Frontal cortex (tissue), 4 donors: Measurements from ENCODE around the gene JAML. TPM values are rescaled to one million over a fixed set of nuclear protein-coding genes. Genes with fewer than 3 reads are reported as not detected.
A peak's percentile ranks its signal among the peaks of the same experiment; 100 is the strongest.

Experiments
- DNase-seq, 2 donors: peaks; one replicate each; pipeline ENCODE4 v3.0.0; 2012; ENCODE audit warnings: low spot score in 2 of 2
- FAIRE-seq: peaks from 2 replicates; lab custom pipeline; 2012; peaks lifted over from hg19 to GRCh38; lab: Jason Lieb, UNC
- total RNA-seq: library from RNA; depleted of rRNA; stranded (reverse); fragments of >200 nt; gene quantifications from one replicate; pipeline ENCODE4 v1.2.3, GENCODE V29; 2014
- donor health status: control.
- donor health status: control.
- donor health status: control.

The JAML gene
- total RNA-seq: 0.82 TPM

GRCh38 chr11:118224511-118225188, at the start of gene JAML:
TSS of gene JAML (minus strand) at chr11:118225011. CDS start at chr11:118214866, 10,145 bp downstream.
- FAIRE-seq (no peak), DNase-seq (no peak)

- DNase-seq (no peak), FAIRE-seq (no peak)
These were observed 49.4 kb upstream of the JAML start for GRCh38 chr11:118274186-118274585.

GRCh38 chr11:118272001-118272400, 47.2 kb upstream of the JAML start:
- DNase-seq (no peak), FAIRE-seq (no peak)

GRCh38 chr11:118267486-118267885, 42.7 kb upstream of the JAML start:
- DNase-seq: no peak
- FAIRE-seq: no peak

- no peak for FAIRE-seq
These were observed 41.1 kb upstream of the JAML start for GRCh38 chr11:118265954-118266353.

GRCh38 chr11:118264569-118265465, 40.0 kb upstream of the JAML start:
- FAIRE-seq: no peak
- DNase-seq: no peak

More at GRCh38 chr11:118265954-118266353, 41.1 kb upstream of the JAML start:
- DNase-seq: no peak

GRCh38 chr11:118263695-118264568, 39.1 kb upstream of the JAML start, which contains the start of gene MPZL2:
TSS of gene MPZL2 (minus strand) at chr11:118264297. CDS start at chr11:118264153, 144 bp downstream.
- DNase-seq (no peak), FAIRE-seq (no peak)

- no peak for DNase-seq
- no peak for FAIRE-seq
These were observed 38.3 kb upstream of the JAML start for GRCh38 chr11:118263112-118263511.

- DNase-seq (no peak), FAIRE-seq (no peak)
These were observed 35.5 kb upstream of the JAML start for GRCh38 chr11:118260353-118260752.

GRCh38 chr11:118259138-118259537, 34.3 kb upstream of the JAML start:
- FAIRE-seq: no peak
- no peak for DNase-seq

- DNase-seq: no peak
- FAIRE-seq: no peak
These were observed 33.6 kb upstream of the JAML start for GRCh38 chr11:118258410-118258809.

- no peak for FAIRE-seq
- no peak for DNase-seq
These were observed 27.9 kb upstream of the JAML start for GRCh38 chr11:118252688-118253087.

GRCh38 chr11:118251858-118252652, 27.2 kb upstream of the JAML start, which contains the start of gene MPZL3:
TSS of gene MPZL3 (minus strand) at chr11:118252365. CDS start at chr11:118252294, 71 bp downstream.
- FAIRE-seq (no peak), DNase-seq (peak; percentile 8 to 65)

GRCh38 chr11:118247041-118247440, 22.2 kb upstream of the JAML start:
- FAIRE-seq (no peak), DNase-seq (no peak)

- FAIRE-seq (no peak), DNase-seq (no peak)
These were observed 21.2 kb upstream of the JAML start for GRCh38 chr11:118245936-118246562.

- FAIRE-seq: no peak
These were observed 19.4 kb upstream of the JAML start for GRCh38 chr11:118243993-118244762.

GRCh38 chr11:118243161-118243560, 18.4 kb upstream of the JAML start:
- FAIRE-seq: no peak
- no peak for DNase-seq

More at GRCh38 chr11:118243993-118244762, 19.4 kb upstream of the JAML start:
- no peak for DNase-seq

GRCh38 chr11:118241764-118242098, 16.9 kb upstream of the JAML start:
- DNase-seq: no peak
- no peak for FAIRE-seq
